C4-2B (cell line): ENCODE data around the gene NKX2-1.

Source experiments
- H3K27ac ChIP-seq: fragments of 450-650 bp; 2 replicates; pipeline ENCODE4 v1.5.1; 2017
- ZFX ChIP-seq: fragments of 450-650 bp; IDR thresholded peaks from 2 replicates; pipeline ENCODE4 v1.6.1; 2017
- TF ChIP-seq, protein P1 (sequence below): fragments of 450-650 bp; conservative IDR thresholded peaks from 2 replicates; pipeline ENCODE4 v1.5.1; 2017; ENCODE audit warnings: mild to moderate bottlenecking

The NKX2-1 gene

GRCh38 chr14:36498938-36499337, 21.1 kb downstream of the NKX2-1 start:
- H3K27ac ChIP-seq, result no peak overlapping the region
- TF ChIP-seq, protein P1, sequence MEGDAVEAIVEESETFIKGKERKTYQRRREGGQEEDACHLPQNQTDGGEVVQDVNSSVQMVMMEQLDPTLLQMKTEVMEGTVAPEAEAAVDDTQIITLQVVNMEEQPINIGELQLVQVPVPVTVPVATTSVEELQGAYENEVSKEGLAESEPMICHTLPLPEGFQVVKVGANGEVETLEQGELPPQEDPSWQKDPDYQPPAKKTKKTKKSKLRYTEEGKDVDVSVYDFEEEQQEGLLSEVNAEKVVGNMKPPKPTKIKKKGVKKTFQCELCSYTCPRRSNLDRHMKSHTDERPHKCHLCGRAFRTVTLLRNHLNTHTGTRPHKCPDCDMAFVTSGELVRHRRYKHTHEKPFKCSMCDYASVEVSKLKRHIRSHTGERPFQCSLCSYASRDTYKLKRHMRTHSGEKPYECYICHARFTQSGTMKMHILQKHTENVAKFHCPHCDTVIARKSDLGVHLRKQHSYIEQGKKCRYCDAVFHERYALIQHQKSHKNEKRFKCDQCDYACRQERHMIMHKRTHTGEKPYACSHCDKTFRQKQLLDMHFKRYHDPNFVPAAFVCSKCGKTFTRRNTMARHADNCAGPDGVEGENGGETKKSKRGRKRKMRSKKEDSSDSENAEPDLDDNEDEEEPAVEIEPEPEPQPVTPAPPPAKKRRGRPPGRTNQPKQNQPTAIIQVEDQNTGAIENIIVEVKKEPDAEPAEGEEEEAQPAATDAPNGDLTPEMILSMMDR, result no peak
- no peak for TF ChIP-seq ZFX

GRCh38 chr14:36496346-36496745, 23.7 kb downstream of the NKX2-1 start:
- TF ChIP-seq, protein P1, result no peak
- TF ChIP-seq ZFX, result no peak
- no peak overlapping the region for H3K27ac ChIP-seq

DNA sequence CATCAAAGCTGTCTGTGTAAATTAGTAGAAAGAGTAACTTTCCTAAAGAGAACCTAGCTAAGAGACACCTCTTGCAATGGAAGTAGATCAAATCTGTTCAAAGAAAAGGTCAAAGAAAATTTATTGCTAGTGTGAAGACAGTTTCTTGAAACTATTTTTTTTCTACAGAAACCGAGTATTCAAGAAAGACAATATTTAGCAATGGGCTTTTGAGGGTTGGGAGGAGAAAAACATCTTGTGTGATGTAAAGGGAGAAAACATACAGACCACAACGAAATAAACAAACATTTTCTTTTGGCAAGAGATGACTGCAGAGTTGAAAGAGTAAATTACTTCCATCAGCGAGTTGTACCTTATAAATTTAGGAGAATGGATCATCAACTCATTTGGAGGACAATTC, 24.4 kb downstream of the NKX2-1 start:
- no peak overlapping the region for H3K27ac ChIP-seq
- TF ChIP-seq, protein P1, result no peak
- no peak for TF ChIP-seq ZFX

GRCh38 chr14:36493761-36494160, 26.3 kb downstream of the NKX2-1 start:
- no peak overlapping the region for H3K27ac ChIP-seq
- TF ChIP-seq, protein P1, result no peak
- TF ChIP-seq ZFX, result no peak

DNA sequence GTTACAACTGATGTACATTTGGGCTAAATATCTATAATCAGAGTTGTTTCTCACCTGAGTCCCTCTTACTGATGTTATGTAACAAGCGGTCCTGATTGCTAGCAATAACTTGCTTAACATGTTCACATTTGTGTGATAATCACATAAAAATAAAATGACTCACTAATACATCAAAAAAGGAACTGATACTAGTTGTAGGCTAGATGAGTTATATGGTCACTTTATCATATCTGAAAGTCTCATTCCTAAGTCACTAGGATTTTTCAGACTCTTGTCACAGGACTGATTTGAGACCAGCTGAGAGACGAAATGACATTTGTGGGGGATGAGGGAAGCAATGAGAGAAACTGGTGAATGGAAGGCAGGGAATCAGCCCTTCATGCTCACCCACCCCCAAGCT, 34.3 kb downstream of the NKX2-1 start:
- TF ChIP-seq, protein P1, result no peak
- TF ChIP-seq ZFX, result no peak
- no peak overlapping the region for H3K27ac ChIP-seq

- H3K27ac ChIP-seq, result no peak overlapping the region
- no peak for TF ChIP-seq ZFX
- TF ChIP-seq, protein P1, result no peak
Observed at GRCh38 chr14:36479344-36479743, 40.7 kb downstream of the NKX2-1 start.

DNA sequence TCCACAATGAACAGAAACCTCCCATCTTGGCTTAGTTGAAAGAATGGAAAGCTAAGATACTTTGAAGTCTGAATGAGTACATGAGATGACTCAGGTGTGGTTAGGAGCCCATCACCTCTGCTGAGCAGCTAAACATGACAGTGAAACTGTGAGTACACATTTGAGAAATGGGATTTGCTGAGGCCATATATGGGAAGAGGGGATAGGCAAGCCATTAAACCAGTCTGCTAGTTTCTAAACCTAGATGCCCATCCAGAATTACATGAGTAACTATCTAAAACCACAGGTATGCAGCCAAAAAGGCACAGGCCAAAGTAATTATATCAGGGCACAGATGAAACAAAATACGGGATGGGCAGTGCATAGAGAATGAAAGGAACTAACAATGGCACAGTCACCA, 41.2 kb downstream of the NKX2-1 start:
- H3K27ac ChIP-seq, result no peak overlapping the region
- TF ChIP-seq, protein P1, result no peak
- TF ChIP-seq ZFX, result no peak
